Hepatocyte (in vitro differentiated cells): ENCODE measurements around the gene CPED1.

Experiments used
- EZH2 ChIP-seq: fragments of 200-600 bp; sonication (generic); IDR thresholded peaks from 2 replicates; pipeline ENCODE4 v1.6.1; 2016; ENCODE audit warnings: antibody characterized with exemption, mild to moderate bottlenecking, borderline replicate concordance
- TF ChIP-seq, protein P1 (sequence below): fragments of 200-600 bp; sonication (generic); IDR thresholded peaks from 2 replicates; pipeline ENCODE4 v1.5.1; 2016; ENCODE audit warnings: antibody characterized with exemption, mild to moderate bottlenecking; ENCODE audit not compliant: poor library complexity

DNA sequence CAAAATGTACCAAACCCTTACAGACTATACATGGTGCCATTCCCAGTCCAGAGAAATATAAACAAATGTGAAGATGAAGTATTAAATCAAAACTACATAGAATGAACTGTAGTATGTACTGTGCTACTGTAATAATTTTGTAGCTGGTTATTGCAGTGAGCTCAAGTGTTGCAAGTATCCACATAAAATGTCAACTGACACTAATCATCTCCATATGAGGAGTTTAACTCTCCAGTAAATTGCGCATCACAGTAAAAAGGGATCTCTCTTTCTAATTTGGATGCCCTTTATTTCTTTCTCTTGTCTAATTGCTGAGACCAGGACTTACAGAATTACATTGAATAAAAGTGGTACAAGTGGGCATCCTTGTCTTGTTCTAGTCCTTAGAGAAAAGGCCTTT lies 165.5 kb downstream of the CPED1 start:
- TF ChIP-seq, protein P1, sequence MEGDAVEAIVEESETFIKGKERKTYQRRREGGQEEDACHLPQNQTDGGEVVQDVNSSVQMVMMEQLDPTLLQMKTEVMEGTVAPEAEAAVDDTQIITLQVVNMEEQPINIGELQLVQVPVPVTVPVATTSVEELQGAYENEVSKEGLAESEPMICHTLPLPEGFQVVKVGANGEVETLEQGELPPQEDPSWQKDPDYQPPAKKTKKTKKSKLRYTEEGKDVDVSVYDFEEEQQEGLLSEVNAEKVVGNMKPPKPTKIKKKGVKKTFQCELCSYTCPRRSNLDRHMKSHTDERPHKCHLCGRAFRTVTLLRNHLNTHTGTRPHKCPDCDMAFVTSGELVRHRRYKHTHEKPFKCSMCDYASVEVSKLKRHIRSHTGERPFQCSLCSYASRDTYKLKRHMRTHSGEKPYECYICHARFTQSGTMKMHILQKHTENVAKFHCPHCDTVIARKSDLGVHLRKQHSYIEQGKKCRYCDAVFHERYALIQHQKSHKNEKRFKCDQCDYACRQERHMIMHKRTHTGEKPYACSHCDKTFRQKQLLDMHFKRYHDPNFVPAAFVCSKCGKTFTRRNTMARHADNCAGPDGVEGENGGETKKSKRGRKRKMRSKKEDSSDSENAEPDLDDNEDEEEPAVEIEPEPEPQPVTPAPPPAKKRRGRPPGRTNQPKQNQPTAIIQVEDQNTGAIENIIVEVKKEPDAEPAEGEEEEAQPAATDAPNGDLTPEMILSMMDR, result no peak
- TF ChIP-seq EZH2, result no peak
